ENCODE results near the gene PTK7.

- TF ChIP-seq CTCF (IDR thresholded peaks at IDR 0.05) (no peak), POLR2A (IDR thresholded peaks at IDR 0.05) (no peak), POLR2AphosphoS5 (IDR thresholded peaks at IDR 0.05) (no peak)
Observed at GRCh38 chr6:43130429-43130828, 54.3 kb downstream of the PTK7 start.
